Right ventricle myocardium superior (tissue), 1 donor: ENCODE results near the gene EEF1AKMT3. TPM values are rescaled to one million over a fixed set of nuclear protein-coding genes. Genes with fewer than 3 reads are reported as not detected.

ENCODE experiments used
- ATAC-seq: fragments of 200-7000 bp; cut with Tn5 transposase; one replicate; pipeline ENCODE4 v1.9.1; 2020; ENCODE audit warnings: mild to moderate bottlenecking; ENCODE audit not compliant: poor library complexity
- DNase-seq: peaks from one replicate; pipeline ENCODE4 v3.0.0-alpha.2; 2020
- intact Hi-C: fragments of 100-400 bp; cut with DNase I; formaldehyde crosslinking; loops from one replicate; pipeline ENCODE4 v1.11.2; 2022
- long read RNA-seq: library from polyadenylated mRNA; unstranded; transcript quantifications from one replicate; pipeline ENCODE4 v2.0.0, GENCODE V29; 2021
- total RNA-seq: library from RNA; stranded (reverse); fragmentation: NEBNext Ultra II Directional; extraction: Animal tissue kit (Norgen Biotek cat#: 25700); gene quantifications from one replicate; pipeline ENCODE4 v1.2.1, GENCODE V29; 2021
- donor health status: DM: no; HTN: yes; CAD: no; lungs with severe emphysema.

Gene EEF1AKMT3
- 1.2 TPM for total RNA-seq
- long read RNA-seq, partial matches to known transcripts: 0 of 4 reads
- long read RNA-seq, other reads (novel, unspliced or antisense): 0 of 4 reads

- ATAC-seq (peak; percentile 77), DNase-seq (peak; percentile 77)
- intact Hi-C loops: no loop called here
These were observed at the start of gene EEF1AKMT3 for GRCh38 chr12:57772429-57773322. TSS of gene EEF1AKMT3 (plus strand) at chr12:57772614. CDS start at chr12:57772725, 111 bp downstream.

DNA sequence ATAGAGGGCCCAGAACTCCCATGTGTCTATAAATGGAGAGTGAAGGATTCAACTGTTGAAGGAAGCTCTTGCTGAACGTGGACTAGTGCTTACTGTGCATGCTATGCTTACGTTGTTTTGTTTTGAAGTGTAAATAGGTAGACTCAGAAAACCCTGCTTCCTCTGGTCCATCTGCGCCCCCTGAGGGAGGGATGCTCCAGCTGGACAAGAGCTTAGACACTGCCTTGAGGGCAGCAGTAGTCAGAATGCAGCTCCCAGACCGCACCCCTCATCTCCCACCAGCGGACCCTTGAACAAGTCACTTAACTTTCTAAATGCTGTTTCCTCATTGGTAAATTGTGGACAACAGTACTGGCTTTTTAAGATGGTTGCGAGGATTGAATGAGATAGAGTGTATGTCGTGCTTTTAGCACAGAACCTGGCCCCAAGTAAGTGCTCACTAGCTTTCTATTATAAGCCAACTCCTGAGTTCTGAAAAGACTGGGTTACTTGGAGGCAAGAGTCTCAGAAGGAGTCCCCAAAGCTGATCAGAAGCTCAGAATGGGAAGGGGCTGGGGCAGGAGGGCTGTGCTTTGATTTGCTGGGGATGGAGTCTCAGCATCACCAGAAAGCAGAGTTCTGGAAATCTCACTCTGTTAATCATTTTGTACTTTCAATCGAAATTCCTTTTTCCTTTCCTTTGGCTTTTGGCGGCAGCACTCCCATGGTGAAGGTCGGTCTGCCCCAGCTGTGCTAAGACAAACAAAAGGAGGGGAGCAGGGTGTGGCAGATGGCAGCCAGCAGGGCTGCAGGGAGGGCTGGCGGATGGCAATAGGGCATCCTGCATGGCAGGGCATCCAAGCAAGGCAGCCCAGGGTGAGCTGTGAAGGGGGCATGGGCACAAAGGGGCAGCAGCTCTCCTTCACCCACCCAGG lies 49.4 kb upstream of the EEF1AKMT3 start:
- ATAC-seq: no peak
- DNase-seq: no peak
- intact Hi-C loops: no loop called here

- DNase-seq (no peak), ATAC-seq (no peak)
- intact Hi-C loops: no loop called here
These were observed 48.8 kb upstream of the EEF1AKMT3 start for GRCh38 chr12:57723630-57723962.

- intact Hi-C loops: no loop called here
- no peak for DNase-seq
- ATAC-seq: no peak
These were observed 48.1 kb upstream of the EEF1AKMT3 start for GRCh38 chr12:57724003-57724935.

GRCh38 chr12:57724936-57725740 lies 47.3 kb upstream of the EEF1AKMT3 start:
- DNase-seq: no peak
- intact Hi-C loops: no loop called here

GRCh38 chr12:57725851-57726150 lies 46.6 kb upstream of the EEF1AKMT3 start:
- DNase-seq (no peak), ATAC-seq (no peak)
- intact Hi-C loops: no loop called here

More at GRCh38 chr12:57724936-57725740, 47.3 kb upstream of the EEF1AKMT3 start:
- ATAC-seq: no peak

DNA sequence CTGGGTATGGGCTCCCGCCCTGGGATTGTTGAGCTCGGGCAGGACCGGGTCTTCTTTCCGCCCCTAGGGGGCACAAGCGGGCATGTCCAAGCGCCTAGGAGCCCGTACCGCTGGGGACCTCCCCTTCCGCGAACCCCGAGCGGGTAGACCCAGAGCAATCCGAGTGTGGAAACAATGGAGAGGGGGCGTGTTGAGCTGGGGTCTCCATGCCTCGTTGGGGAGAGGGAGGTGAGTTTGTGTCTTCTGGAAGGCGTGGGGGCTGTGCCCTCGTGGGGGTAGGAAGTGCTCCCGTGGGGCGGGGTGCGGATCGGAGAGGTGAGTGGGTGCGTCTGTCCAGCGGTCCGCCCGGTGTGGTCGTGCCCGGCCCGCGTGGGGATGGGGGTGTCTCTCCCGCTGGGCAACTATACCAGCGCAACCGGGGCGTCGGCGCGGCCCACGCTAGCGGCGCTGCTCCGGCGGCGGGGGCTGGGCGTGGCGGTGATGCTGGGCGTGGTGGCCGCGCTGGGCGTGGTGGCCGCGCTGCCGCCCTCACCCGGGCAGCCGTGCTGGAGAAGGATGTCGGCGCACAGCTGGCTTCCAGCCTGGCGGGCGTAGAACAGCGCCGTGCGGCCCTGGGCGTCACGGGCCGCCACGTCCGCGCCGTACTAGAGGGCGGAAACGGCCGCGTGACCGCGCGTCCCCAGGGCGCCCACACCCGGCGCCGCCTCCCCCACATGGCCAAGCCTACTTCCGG lies 46.1 kb upstream of the EEF1AKMT3 start:
- DNase-seq: peak; percentile 85
- intact Hi-C loops: no loop called here
- ATAC-seq: peak; percentile 77

- DNase-seq: peak; percentile 74
- intact Hi-C loops: no loop called here
These were observed 45.3 kb upstream of the EEF1AKMT3 start for GRCh38 chr12:57726884-57727757.

DNA sequence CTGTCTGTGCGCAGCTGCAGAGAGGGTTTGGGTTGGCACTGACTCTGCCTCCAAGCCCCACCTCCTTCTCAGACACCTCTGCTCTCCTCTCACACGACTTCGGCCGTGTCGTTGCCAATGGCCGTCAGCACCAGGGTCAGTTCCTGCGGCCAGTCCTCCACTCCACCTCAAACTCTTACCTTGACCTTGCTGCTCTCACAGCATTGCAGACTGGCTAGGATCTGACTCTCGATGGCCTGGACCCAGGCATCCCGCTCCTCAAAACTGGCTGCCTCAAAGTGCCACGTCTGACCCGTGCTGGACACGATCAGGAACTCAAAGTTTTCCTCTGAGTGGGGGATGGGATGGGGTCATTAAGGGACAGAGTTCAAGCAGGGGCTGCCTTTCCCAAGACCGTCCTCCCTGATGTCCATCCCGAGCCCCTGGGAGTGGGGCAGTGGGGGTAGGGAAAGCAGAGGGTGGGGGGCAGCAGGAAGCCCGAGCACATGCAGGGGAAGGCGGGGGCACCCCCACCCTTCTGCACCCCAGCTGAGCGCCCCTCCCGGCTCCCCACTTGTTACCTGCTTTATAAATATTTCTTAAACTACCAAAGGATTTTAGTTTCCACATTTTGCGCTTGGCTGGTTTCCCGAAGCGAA lies 44.5 kb upstream of the EEF1AKMT3 start:
- ATAC-seq (no peak), DNase-seq (peak; percentile 42)
- intact Hi-C loops: no loop called here

More at GRCh38 chr12:57726884-57727757, 45.3 kb upstream of the EEF1AKMT3 start:
- peak; percentile 59 for ATAC-seq

DNA sequence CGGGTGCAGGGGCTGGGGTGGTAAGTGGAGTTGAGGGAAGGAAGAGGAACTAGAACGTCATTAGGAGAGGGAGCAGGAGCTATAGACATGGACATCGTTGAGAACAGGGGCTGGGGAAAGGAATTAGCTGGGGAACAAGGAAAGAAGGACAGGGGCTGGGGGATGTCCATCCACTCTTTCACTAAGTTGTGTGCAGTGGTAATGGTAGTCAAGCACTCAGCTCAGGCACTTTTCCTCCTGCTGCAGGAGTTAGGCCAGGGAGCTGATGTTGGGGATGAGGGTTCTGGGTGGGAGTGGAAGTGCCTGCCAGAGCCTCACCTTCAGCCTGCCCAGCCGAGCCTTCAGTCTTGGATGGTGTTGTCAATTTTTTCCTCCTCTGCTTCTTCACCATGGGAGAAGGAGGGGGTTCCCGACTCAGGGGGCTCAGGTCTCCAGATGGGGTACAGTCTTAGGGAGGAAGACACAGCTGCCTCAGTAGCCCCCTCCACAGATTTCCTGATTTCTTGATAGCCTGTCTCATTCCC lies 43.0 kb upstream of the EEF1AKMT3 start:
- no peak for DNase-seq
- intact Hi-C loops: no loop called here
- ATAC-seq: no peak

GRCh38 chr12:57730336-57731067 lies 41.9 kb upstream of the EEF1AKMT3 start:
- intact Hi-C loops: no loop called here
- ATAC-seq: no peak
- no peak for DNase-seq

DNA sequence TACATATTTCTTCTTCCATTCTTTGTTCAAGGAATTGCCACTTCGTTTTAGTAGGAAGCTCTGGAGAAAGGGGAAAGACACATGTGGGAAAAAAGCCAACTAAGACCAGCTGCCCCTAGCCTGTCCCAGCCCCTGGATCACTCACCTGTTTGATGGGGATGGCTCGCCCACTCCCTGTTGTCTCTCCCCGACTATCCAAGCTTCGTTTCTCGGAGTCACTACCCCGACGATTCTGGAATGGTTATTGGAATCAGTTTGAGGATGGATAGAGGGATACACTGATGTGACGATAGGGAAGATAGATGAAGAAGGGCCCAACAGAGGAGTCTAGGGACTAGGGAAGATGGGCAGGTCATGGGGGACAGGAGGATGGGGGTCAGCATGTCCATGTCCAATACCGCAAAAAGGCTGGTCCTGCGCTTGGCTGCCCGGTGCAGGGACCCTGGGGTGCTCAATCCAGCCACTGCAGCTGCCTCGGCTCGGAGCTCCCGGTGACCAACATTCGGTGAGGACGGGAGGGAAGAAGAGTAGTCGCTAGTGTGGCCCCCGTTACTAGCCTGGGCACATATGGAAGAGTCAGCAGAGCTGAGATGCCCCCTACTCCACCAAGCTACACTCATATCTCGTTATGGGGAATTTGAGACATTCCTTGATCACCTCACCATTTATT lies 40.9 kb upstream of the EEF1AKMT3 start:
- intact Hi-C loops: no loop called here
- DNase-seq (no peak), ATAC-seq (no peak)

DNA sequence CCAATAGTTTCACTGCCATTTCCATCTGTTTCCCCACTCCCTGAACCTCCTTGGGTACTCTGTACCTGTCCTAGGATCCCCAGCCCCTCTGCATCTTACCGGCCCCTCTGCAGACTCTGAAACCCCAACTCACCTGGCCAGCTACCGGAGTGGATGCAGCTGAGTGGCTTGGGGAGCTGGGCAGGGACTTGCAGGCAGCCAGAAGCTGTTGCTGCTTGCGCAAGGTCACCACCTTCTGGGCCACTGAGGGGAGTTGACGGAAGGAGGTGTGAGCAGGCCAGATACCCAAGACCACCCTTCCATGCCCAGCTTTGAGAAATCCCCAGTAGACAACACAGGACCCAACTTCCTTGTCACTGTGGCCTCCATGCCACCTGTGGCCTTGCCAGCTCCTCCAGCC lies 40.1 kb upstream of the EEF1AKMT3 start:
- DNase-seq (no peak), ATAC-seq (no peak)
- intact Hi-C loops: no loop called here
